ENCODE measurements around the gene CD46.

DNA sequence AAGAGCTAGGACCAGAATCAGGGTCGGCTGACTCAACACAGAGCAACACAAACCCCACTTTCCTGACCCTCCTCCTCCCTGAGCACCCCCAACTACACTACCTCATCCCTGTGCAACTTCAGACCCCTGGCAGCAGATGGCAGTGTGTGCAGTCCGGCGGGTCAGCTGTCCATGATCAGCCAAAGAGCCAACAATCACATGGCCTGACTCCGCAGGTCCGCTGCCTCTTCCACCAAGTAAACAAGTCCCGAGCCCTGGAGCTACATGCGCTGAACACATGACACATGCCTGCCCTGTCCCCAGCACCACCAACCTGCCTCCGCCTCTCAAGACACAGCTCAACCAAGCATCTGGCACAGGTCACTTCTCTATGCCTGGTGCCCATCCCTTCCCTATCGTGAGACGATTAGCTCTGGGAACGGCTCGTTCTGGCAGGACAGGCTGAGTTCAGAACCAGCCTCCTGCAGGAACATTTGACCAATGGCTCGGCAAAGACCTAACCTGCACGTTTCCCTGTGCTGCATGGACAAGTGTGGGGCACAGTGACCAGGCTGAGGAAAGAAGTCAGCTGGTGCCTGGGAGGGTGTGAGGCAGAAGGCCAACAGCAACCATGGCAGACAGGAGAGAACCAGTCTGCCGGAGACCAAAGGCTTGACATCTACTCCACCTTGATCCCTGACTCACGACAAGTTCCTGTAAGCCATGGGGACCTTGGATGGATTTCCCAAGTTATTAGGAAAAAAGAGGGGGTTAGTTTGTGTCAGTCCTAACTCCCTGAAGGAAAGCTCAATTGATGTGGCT, 60.3 kb downstream of the CD46 start:
- TF ChIP-seq POLR2A (IDR thresholded peaks at IDR 0.05) = no peak
- TF ChIP-seq, protein P1, sequence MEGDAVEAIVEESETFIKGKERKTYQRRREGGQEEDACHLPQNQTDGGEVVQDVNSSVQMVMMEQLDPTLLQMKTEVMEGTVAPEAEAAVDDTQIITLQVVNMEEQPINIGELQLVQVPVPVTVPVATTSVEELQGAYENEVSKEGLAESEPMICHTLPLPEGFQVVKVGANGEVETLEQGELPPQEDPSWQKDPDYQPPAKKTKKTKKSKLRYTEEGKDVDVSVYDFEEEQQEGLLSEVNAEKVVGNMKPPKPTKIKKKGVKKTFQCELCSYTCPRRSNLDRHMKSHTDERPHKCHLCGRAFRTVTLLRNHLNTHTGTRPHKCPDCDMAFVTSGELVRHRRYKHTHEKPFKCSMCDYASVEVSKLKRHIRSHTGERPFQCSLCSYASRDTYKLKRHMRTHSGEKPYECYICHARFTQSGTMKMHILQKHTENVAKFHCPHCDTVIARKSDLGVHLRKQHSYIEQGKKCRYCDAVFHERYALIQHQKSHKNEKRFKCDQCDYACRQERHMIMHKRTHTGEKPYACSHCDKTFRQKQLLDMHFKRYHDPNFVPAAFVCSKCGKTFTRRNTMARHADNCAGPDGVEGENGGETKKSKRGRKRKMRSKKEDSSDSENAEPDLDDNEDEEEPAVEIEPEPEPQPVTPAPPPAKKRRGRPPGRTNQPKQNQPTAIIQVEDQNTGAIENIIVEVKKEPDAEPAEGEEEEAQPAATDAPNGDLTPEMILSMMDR (IDR thresholded peaks at IDR 0.05) = peak; percentile 18 to 22
- no peak for TF ChIP-seq EP300 (IDR thresholded peaks at IDR 0.05)
